Germinal center (tissue), 1 donor: ENCODE results near the gene CDCP1.

Experiments used
- DNase-seq: peaks from one replicate; pipeline ENCODE4 v3.0.0; 2012; ENCODE audit warnings: mixed read lengths, low spot score

The CDCP1 gene, protein sequence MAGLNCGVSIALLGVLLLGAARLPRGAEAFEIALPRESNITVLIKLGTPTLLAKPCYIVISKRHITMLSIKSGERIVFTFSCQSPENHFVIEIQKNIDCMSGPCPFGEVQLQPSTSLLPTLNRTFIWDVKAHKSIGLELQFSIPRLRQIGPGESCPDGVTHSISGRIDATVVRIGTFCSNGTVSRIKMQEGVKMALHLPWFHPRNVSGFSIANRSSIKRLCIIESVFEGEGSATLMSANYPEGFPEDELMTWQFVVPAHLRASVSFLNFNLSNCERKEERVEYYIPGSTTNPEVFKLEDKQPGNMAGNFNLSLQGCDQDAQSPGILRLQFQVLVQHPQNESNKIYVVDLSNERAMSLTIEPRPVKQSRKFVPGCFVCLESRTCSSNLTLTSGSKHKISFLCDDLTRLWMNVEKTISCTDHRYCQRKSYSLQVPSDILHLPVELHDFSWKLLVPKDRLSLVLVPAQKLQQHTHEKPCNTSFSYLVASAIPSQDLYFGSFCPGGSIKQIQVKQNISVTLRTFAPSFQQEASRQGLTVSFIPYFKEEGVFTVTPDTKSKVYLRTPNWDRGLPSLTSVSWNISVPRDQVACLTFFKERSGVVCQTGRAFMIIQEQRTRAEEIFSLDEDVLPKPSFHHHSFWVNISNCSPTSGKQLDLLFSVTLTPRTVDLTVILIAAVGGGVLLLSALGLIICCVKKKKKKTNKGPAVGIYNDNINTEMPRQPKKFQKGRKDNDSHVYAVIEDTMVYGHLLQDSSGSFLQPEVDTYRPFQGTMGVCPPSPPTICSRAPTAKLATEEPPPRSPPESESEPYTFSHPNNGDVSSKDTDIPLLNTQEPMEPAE

DNA sequence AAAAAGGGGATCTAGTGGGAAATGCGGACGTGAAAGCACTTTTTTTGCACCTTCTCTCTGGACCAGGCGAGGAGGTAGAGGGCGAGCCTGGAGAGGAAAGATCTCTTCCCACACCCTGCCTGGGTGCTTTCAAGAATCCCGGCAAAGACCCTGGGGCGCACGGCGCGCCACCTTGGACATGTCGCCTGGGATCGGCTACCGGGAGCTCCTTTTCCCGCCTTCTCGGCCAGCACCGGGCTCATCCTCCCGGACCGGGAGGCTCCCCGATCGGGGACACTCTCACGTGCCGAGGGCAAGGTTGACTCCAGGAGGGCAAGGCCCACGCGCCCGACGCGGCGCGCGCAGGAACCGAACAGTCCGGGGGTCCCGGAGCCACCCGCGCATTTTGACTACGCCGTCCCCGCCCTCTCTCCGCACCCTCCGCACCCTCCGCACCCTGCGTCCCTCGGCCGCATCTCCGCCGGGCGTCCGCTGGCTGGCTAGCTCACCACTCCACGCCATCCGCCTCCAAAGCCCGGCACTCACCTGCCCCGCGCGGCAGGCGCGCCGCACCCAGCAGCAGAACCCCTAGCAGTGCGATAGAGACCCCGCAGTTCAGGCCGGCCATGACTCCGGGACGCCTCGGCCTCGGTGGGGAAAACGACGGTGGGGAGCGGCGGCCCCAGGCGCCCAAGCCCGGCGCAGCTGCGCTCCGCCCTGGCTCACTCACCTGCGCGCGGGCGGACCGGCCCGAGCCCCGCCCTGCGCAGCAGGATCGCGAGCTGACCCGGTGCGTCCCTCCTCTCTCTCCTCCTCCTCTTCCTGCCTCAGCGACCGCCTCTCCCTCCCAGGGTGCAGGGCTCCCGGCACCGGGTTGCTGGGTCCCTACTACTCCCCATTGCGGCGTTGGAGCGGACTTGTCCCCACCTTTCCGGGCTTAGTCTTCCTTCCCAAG is at the start of gene CDCP1:
Gene CDCP1, minus strand, starts transcription at position 698 of the 934 bp plus-strand sequence. Its CDS starts 91 bp downstream, at position 607.
- no peak for DNase-seq

DNA sequence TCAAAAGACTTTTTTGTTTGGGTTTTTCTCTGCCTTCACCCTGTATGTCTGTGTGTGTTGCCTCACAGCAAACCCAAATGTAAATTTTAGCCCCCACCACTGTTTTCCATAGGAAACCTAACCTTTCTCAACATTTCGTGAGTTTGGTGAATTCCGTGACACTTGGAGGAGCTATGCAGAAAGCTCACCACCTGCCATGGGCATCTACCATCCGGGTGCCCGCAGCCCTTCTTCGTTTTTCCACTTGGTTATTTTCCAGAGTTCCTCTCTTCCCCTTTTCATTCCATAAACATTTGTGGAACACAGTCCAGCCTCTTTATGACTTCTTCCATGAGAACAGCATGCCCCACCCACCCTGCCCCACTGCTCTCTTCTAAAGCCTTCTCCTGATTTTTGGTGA is 48.6 kb upstream of the CDCP1 start:
- DNase-seq = no peak

DNA sequence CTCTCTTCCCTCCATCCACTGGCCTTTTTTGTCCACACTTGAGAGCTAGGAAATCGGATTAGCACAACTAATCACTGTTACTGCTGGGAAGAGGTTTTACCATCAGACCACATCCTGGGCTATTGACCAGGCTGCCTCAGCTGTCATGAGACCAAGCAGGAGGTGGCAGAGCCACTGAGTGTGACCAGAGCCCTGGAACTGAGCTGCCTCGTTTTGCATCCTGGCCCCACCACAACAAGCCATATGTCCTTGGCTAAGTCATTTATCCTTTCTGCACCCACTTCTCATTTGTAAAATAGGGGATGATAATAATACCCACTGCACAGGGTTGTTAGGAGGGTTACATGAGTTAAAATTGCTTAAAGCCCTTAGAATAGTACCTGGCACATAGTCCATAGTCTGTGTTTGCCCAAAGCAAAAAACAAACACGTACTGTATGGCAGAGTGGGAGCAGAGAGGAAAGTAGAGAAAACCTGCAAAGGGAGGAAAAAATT is 45.8 kb upstream of the CDCP1 start:
- no peak for DNase-seq

DNA sequence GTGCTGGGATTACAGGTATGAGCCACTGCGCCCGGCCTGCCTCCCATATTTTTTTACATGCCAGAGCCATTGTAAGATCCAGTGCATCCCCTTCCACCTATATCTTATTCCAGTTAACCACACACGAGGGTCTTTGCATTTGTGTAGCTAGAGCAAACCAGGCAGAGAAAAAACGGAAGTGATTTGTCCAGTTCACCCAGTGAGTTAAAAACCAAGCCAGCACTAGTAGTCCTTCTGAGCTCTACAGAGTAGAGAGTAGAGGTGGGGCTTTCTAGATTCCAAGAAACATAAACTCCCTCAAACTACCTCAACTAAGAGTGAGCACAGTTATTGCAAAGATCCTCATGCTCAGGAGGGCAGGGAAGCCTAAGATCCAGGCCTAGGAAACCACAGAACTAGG is 45.2 kb upstream of the CDCP1 start:
- DNase-seq = no peak

DNA sequence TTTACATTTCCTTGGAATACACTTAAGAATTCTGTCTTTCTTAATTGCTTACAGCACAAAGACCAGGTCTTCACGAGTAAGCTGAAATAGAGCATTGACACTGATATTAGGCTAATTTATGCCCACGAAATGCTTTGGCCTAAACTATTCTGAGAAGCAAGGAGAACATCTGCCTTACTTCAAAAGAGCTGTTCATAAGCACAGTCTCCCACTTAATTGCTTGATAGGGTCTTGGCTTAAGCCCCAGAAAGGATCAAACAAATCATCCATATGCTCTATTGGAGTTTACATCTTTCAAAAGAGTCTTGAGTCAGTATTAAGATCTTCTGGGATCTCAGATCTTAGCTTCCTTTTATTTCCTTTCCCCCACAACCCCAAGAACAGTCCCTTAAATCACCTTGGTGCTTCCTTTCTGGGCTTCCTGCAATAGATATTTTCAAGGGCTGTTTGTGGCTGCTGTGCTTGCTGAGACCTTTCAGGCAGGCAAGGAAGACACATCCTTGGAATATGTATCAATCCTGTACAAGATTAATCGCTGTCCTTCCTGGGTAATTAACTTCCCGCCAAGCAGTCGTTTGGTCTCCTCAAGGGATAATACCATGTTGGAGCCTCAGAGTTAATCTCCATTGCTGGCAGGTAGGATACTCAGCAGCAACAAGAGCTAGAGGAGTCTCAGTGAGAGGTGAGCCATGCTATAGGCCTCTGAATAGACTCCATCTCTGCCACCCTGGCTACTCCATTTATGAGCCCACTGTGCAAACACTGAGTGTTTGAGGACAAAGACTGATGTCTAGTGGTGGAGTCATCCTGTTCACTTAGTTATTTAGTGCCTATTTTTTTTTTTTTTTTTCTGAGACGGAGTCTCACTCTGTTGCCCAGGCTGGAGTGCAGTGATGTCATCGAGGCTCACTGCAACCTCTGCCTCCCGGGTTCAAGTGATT is 42.8 kb upstream of the CDCP1 start:
- no peak for DNase-seq

DNA sequence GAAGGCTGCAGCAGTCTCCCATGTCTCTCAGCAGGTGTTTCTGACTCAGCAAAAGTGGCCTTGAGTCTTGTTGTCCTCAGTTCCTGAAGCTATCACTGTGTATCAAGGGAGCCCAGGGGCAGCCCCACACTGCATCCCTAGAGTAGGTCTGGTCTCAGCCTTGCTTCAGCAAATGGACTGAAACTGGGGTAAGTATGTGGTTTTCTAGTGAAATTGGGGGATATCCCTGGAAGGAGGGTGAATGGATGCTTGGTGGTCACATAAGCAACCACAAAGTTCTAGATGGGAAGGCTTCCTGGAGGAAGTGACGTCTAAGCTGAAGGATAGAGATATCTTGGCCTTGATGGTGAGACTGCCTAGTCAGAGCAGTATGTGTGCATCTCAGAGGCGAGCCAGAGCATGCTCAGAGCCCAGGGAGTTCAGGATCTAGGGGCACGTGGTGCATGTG is 41.5 kb upstream of the CDCP1 start:
- DNase-seq = no peak

DNA sequence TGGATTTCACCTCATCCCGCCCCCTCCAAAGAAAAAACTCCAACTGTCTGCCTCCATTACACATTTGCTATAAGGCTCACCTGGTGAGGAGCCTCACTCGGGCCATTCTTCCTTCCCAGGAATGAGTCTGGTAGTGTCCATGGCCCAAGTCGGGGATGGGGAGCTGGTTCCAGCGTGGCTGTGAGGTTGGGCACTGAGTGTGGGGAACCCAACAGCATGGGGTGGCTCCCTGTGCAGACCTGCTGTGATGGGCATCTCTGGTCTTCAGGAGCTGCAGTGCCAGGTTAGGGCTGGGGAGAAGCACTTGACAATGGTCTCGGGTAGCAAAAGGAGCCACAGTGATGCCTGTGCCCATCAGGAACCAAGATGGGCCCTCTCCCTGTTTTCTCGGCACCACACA is 40.7 kb upstream of the CDCP1 start:
- DNase-seq = no peak

DNA sequence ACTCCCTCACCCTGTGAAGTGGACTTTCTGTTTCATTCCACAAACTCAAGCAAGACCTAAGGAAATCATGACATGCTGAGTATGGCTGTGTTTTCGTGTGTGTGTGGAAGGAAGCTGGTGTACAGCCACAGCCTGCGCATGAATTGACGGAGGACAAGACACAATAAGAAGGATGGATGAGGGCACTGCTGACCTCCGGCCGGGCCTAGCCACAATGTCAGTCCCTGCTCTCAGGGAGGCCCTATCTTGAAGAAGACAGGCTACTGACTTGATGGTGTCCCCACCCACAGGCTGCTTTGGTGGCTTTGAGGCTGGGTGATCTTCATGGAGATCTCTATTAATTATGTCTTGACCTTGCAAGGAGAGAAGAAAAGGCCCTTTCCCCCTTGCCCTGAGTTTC is 39.3 kb upstream of the CDCP1 start:
- no peak for DNase-seq

DNA sequence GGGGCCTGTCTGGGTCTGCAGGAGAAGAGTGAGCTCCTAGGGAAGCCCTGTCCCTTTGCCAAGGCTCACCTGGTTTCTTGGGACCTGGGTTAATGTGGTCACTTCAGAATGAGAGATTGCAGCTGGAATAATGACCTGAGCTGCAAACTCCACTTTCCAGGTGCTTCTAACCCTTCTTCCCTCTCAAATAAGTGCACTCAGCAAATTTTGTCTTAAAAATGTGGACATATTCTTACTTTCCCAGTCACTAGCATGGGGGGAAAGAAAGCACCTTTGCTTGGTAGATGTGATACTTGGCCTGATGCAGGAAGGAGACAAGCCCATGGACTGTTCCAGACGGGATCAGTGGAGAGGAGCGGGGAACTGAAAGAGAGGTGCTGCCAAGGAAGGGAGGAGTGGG is 38.9 kb upstream of the CDCP1 start:
- DNase-seq = no peak

DNA sequence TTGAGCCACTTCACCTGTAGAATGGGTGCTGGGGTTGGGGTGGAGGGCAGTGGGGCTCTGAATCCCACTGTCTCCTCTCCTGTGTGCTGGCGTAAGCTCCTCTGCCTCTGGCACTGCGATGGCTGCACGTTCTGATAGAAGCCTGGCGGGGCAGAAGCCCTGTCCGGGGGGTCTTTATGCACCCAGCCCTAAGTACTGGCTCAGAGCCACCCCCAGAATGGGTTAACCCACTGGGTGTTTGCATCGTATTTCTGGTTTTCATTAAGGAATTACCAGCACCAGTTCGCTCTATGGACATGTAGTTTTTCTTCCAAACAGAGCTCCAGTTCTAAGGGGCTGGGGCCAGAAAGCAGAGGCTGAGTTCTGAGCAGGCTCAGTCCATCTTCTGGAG is 37.7 kb upstream of the CDCP1 start:
- no peak for DNase-seq

DNA sequence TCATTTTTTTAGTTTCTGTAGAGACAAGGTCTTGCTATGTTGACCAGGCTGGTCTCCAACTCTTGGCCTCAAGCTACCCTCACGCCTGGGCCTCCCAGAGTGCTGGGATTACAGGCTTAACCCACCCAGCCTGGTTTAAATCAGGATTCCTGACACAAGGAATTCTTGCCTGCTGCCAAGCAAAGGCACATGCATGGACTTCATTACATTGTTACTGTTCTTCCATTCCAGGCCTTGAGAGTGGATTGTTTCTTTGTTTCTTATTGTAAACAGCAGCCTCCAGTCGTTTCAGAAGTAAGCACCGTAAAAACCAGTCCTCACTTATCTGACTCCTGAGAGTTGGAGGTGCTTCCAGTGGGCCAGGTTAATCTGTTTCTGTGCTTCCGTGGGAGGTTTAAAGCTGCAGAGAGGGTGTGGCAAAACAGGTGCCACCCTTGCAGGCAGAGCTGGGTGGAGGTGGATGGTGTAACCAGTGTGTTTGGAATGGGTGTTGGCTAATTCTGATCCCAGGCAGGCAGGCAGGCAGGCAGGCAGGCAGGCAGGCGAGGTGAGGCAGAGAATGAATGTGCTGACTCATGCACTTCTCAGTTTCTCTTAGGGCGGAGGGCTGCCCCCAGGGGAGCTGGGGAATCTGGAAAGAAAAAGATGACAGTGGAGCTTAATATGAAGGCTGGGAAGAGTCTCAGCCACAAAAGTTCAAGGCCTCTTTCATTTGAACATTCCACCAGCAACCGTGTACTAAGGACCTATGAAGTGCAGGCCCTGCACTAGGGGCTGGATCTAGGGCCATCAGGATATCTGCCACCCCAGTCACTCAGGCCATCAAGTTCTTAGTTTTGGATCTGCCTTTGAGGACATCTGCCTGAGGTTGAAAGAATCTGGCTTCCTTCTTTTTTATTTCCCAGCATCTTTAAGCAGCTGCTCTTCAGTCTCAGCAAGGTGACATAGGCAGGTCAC is 37.0 kb upstream of the CDCP1 start:
- no peak for DNase-seq

DNA sequence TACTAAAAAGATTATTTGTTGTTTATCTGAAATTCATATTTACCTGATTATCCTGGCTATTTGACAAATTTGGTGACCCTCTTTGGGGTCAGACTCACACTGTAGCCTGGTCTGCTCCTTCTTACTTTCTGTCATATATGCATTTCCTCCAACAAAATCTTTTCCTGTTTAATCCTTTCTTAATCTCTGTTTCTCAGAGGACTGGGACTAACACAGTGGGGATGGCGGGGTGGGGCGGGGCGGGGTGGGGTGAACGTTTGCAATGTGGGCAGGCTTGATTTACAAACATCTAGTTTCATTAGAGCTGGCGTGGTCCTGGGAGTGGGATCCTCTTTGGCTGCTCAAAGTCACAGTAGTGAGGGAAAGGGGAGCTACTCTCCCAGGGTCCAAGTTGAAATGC is 35.3 kb upstream of the CDCP1 start:
- no peak for DNase-seq

DNA sequence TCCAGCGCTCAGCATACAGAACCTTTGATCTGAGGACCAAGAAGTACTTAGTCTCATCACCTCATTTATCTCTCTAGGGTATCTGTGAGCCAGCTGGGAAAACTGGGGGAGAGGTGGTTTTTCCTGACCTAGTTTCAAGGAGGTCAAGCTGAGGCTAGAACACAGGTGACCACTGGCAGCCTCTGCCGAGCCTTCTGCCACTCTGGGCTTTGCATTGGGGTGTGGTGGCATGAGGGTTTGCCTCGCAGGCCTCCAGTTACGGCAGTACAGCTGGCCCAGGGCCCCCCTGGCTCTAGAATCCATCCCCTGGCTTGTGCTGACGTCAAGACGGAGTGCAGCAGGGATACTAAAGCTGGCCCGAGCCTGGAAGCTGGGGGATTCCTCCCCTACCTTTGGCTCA is 34.7 kb upstream of the CDCP1 start:
- no peak for DNase-seq

DNA sequence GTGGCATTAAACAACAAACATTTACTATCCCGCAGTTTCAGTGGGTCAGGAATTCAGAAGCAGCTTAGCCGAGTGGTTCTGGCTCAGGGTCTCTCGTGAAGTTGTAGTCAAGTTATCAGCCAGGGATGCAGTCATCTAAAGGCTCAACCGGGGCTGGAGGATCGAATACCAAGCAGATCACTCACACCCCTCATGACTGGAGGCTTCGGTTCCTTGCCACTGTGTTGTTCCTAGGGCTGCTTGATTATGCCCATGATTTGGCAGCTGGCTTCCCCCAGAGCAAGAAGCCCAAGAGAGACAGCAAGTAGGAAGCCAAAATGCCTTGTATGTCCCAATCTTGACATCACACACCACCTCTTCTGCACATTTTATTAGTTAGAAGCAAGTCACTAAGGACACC is 33.9 kb upstream of the CDCP1 start:
- DNase-seq = no peak

DNA sequence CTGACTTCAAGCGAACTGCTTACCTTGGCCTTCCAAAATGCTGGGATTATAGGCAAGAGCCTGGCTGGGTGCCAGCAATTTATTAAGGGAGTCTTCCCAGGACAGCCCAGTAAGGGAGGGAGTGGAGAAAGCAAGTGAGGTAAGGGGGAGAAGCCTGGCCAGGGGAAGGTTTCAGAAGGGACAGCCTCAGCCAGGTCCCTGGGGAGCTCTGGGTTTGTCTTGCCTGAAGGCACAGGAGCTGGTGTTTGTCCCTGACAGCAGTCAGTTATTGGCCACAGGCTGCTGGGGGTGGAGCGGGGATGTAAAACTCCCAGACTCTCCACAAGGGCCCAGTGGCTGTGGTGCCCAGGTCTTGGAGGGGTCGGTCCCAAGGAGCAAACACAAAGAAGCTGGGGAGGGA is 33.0 kb upstream of the CDCP1 start:
- no peak for DNase-seq

DNA sequence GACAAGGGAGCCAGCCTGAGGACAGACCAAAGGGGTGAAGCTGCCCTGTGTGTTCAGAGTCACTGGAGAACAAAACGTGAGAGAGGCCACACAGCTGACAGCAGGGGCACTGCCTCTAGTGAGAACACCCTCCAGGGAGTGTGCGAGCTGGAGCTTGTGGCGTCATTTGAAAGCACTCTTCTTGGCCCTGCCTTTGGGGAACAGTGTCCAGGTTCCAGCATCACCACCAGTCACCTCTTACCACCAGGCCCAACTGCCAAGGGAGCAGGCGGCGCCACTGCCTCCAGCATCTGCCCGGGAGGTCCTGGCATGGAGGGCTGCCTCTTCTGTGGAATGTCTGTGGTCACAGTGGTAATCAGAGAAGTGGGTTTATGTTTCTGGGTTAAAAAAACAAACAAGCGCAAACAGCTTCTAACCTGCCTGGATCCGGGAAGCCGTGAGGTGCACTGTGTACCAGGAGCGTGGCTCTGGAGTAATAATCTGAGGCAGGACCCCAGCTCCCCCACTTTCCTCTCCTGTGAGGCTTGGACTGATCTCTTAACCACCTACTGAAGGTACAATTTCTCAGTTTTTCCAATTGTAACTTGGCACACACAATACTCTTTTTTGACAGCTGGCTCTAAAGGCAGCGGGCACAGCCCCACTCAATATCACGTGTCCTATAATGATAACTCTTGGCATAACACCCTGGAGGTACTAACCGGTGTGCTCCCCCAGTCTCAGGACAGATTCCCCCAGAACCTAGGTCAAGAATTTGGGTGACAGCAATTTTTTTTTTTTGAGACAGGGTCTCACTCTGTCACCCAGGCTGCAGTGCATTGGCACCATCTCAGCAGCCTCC is 32.2 kb upstream of the CDCP1 start:
- DNase-seq = no peak

DNA sequence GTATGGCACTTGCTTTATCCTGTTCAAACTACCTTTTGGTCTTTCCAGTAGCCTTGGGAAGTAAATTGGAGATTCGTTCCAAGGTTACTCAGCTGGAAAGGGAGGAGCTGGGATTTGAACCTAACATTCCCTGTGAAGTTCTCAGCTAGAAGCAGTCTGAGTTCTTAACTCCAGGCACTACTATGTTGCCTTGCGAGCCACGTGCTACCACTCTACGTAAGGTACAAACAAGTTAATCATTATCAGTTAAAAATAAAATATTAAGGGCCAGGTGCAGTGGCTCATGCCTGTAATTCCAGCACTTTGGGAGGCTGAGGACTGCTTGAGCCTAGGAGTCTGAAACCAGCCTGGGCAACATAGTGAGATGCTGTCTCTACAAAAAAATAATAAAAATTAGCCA is 30.7 kb upstream of the CDCP1 start:
- no peak for DNase-seq

DNA sequence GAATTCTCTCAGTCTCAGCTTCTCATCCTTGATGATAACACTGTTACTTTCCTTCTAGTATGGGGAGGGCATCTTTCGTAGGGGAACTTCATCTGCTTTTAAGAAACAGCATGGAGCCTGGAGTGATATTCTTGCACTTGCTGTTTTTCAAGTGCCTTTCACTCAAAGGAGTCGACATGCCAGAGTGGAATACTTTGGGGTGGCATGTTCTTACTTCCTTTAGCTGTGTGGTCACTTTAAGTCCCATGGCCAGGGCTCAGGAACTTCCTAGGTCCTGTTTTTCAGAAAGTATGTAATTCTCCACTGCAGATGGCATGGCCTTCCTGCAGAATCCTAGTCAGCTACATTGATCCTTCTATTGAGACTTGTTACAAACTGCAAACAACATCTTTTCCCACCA is 28.1 kb upstream of the CDCP1 start:
- no peak for DNase-seq

DNA sequence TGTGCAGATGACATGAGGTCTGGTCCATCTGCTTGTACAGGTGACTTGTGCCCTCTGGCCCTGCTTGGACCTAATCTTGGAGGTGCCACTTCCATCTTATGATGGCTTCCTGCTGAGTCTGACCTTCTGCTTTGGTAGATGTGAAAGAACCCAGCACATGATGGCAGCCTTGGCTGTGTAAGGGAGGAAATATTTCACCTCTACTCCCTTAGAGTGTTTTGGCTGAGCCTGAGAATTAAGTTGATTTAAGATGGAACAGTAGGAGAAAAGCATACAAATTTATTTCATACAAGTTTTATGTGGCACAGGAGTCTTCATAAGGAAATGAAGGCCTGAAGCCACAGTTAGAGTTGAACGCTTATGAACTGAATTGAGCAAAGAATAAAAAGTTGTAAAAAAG is 27.6 kb upstream of the CDCP1 start:
- DNase-seq = no peak
